Measurements from ENCODE around the gene URM1. TPM values are rescaled to one million over a fixed set of nuclear protein-coding genes. Genes with fewer than 3 reads are reported as not detected.
"Not testable (repeated sequence)": the region's sequence is repeated elsewhere in the genome, so short reads cannot be mapped to it uniquely, and the experiment has no call there.

URM1 gene
- total RNA-seq, 6 experiments from 2014 or later: 16.6 to 25.9 (median 22.2) TPM

GRCh38 chr9:128421482-128421996, 50.4 kb downstream of the URM1 start:
- Histone ChIP-seq H3K36me3 (no peaks in the 10 kb centered on the region), H3K27ac (no peak overlapping the region), H3K9me3 (no peaks in the 10 kb centered on the region), H3K4me1 (peaks cover 0 to 11% (median 0%) of the 10 kb centered on the region in 4 donors), H3K27me3 (no peaks in the 10 kb centered on the region), H3K4me3 (peak overlapping the region in 1 of 3 donors; percentile 91)
- no peak for DNase-seq
- ATAC-seq: no peak
- intact Hi-C loops (cut with DNase I): no loop called here
- TF ChIP-seq POLR2A (IDR thresholded peaks at IDR 0.05) (no peak), CTCF (IDR thresholded peaks at IDR 0.05) (no peak)
- WGBS (ENCODE audit: insufficient coverage, low coverage, low lambda C conversion rate, missing lambda C conversion rate): 64% methylated on average over 4 of the region's 11 CpGs

- H3K4me3 ChIP-seq; ATAC-seq; H3K27ac ChIP-seq; H3K36me3 ChIP-seq; H3K9me3 ChIP-seq; DNase-seq; intact Hi-C loops (cut with DNase I); H3K27me3 ChIP-seq: not testable (repeated sequence)
- WGBS (ENCODE audit: insufficient coverage, low coverage, low lambda C conversion rate, missing lambda C conversion rate): 80% methylated on average over 8 of the region's 13 CpGs
- H3K4me1 ChIP-seq: peaks cover 0 to 11% (median 0%) of the 10 kb centered on the region in 4 donors
These were observed 51.0 kb downstream of the URM1 start for GRCh38 chr9:128422022-128422782.

GRCh38 chr9:128422783-128423150, 51.6 kb downstream of the URM1 start:
- Histone ChIP-seq H3K27ac (no peak overlapping the region), H3K4me1 (peaks cover 0 to 11% (median 0%) of the 10 kb centered on the region in 4 donors), H3K9me3 (no peaks in the 10 kb centered on the region), H3K36me3 (no peaks in the 10 kb centered on the region), H3K4me3 (no peak overlapping the region), H3K27me3 (no peaks in the 10 kb centered on the region)
- ATAC-seq: no peak
- TF ChIP-seq CTCF (IDR thresholded peaks at IDR 0.05): no peak
- TF ChIP-seq POLR2A (IDR thresholded peaks at IDR 0.05): no peak
- intact Hi-C loops (cut with DNase I): no loop called here
- 73% methylated on average over 2 of the region's 5 CpGs for WGBS (ENCODE audit: insufficient coverage, low coverage, low lambda C conversion rate, missing lambda C conversion rate)
- no peak for DNase-seq

GRCh38 chr9:128423356-128423755, 52.2 kb downstream of the URM1 start:
- DNase-seq; intact Hi-C loops (cut with DNase I); H3K36me3 ChIP-seq; H3K27me3 ChIP-seq; ATAC-seq; H3K9me3 ChIP-seq; H3K4me3 ChIP-seq; H3K27ac ChIP-seq: not testable (repeated sequence)
- H3K4me1 ChIP-seq: peaks cover 0 to 11% (median 0%) of the 10 kb centered on the region in 4 donors
- WGBS (ENCODE audit: insufficient coverage, low coverage, low lambda C conversion rate, missing lambda C conversion rate): 59% methylated on average over 5 of the region's 6 CpGs

GRCh38 chr9:128424268-128424780, 53.1 kb downstream of the URM1 start:
- ATAC-seq: no peak
- Histone ChIP-seq H3K27ac (no peak overlapping the region), H3K4me1 (peaks cover 0 to 8% (median 0%) of the 10 kb centered on the region in 4 donors), H3K4me3 (no peak overlapping the region), H3K9me3 (no peaks in the 10 kb centered on the region), H3K36me3 (no peaks in the 10 kb centered on the region), H3K27me3 (no peaks in the 10 kb centered on the region)
- TF ChIP-seq POLR2A (IDR thresholded peaks at IDR 0.05) (no peak), CTCF (IDR thresholded peaks at IDR 0.05) (no peak)
- DNase-seq: no peak
- intact Hi-C loops (cut with DNase I): no loop called here
- WGBS (ENCODE audit: insufficient coverage, low coverage, low lambda C conversion rate, missing lambda C conversion rate): 60% methylated on average over 1 of the region's 15 CpGs
